HG03045 (cell line): ENCODE results near the gene MON2.
"Not testable (repeated sequence)": the region's sequence is repeated elsewhere in the genome, so short reads cannot be mapped to it uniquely, and the experiment has no call there.

ENCODE experiments used
- ATAC-seq: cut with Tn5 transposase; IDR thresholded peaks from one replicate; pipeline ENCODE4 v1.9.1; 2021; ENCODE audit warnings: mild to moderate bottlenecking, moderate library complexity; ENCODE audit not compliant: unreplicated experiment

MON2 gene, protein sequence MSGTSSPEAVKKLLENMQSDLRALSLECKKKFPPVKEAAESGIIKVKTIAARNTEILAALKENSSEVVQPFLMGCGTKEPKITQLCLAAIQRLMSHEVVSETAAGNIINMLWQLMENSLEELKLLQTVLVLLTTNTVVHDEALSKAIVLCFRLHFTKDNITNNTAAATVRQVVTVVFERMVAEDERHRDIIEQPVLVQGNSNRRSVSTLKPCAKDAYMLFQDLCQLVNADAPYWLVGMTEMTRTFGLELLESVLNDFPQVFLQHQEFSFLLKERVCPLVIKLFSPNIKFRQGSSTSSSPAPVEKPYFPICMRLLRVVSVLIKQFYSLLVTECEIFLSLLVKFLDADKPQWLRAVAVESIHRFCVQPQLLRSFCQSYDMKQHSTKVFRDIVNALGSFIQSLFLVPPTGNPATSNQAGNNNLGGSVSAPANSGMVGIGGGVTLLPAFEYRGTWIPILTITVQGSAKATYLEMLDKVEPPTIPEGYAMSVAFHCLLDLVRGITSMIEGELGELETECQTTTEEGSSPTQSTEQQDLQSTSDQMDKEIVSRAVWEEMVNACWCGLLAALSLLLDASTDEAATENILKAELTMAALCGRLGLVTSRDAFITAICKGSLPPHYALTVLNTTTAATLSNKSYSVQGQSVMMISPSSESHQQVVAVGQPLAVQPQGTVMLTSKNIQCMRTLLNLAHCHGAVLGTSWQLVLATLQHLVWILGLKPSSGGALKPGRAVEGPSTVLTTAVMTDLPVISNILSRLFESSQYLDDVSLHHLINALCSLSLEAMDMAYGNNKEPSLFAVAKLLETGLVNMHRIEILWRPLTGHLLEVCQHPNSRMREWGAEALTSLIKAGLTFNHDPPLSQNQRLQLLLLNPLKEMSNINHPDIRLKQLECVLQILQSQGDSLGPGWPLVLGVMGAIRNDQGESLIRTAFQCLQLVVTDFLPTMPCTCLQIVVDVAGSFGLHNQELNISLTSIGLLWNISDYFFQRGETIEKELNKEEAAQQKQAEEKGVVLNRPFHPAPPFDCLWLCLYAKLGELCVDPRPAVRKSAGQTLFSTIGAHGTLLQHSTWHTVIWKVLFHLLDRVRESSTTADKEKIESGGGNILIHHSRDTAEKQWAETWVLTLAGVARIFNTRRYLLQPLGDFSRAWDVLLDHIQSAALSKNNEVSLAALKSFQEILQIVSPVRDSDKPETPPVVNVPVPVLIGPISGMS (N-terminal part only)

DNA sequence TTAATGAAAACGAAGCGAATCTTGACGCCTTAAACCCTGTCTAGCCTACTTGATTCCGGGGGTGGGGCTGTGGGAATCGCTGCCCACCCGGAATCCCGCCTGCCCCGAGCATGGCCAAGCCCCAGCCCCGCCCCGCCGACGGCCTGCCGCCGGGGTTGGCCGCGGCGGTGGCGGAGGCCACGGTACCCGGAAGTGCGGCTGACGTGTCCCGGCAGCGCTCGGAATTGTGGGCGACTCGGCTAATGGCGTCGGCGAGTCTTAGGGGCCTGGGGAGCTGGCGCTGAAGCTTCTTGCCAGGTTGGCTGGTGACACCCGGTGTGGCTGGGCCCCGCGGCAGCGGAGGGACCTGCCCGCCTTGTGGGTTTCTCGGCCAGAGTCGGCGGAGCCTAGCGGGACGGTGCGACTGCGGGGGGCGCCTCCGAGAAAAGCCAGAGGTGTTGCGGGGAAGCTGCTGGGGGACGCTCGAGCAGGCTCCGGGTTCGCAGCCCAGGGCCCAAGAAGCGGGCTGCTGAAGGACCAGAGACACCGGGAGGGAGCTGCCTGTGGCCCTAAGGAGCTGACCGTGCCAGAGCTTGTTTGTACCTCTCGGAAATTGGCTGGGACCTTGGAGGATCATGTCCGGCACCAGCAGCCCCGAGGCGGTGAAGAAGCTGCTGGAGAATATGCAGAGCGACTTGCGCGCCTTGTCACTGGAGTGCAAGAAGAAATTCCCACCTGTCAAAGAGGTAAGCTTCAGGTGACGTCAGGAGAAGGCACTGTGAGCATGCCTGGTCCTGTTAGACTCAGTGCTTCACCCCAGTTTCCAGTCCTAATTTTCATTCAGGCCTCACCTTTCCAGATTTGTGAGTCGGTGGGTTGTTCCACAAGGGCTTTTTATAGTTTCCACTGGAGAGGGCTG, at the start of gene MON2:
Gene MON2 (plus strand): TSS at position 233 of the 898 bp plus-strand sequence. CDS start 382 bp downstream, at position 615.
- ATAC-seq, result peak; percentile 99

DNA sequence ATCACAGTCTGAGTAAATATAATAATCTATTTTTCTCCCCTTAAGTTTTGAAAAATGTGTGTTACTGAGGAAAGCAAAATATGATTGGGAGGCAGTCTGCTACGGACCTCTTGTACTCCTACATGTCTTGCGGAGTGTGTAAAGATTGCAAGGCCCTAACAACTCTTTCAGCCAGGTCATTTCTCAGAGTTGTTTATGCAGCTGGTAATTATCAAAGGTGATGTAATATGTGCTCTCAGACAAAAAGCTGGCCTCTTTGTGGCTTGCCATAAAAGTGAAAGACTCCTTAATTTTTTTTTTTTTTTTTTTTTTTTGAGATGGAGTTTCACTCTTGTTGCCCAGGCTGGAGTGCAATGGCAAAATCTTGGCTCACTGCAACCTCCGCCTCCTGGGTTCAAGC, 40.5 kb upstream of the MON2 start:
- no peak for ATAC-seq

DNA sequence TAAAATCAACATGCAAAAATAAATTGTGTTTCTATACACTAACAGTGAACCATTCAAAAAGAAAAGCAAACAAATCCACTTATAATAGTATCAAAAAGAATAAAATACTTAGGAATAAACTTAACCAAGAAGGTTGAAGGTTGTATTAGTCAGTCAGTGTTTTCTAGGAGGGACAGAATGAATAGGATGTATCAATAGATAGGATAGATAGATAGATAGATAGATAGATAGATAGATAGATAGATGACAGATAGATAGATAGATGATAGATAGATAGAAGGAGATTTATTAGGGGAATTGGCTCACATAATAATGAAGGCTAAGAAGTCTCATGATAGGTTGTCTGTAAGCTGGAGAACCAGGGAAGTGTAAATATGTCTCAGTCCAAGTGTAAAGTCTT, 37.2 kb upstream of the MON2 start:
- no peak for ATAC-seq

DNA sequence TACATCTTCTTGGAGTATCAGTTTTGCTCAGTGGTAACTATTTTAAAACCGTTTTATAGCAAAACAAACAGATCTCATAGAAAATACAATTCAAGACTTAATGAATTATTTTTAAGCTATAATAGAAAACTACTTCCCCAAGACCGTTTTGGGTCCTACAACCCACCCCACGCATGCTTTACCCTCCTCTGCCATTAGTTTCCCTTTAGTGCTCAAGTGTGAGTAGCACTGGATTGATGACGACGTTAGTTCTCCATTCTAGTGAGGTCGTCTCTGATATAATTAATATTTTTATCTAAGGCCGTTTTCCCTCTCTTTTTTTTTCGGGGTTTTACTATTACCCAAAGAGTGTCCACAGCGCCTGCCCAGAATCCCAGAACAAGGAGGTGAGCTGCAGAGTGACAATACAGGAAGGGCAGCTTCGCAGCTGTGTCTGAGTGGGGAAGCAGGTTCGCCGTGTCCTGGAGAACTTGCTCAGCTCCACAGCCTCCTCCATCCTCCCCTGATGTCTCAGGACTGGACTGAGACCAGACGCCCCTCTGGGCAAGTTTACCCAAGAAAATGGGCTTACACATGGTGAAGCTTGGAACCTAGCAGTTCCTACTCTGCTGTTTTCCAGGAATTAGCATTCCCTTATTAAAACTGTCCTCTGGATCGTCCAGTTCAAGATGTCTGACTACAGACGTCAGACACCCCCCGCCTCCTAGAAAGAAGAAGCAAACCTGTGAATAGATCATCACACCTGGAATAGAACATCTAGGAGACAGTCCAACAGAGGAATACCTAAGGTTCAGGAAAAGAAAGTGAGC, 31.9 kb upstream of the MON2 start:
- ATAC-seq, result no peak

DNA sequence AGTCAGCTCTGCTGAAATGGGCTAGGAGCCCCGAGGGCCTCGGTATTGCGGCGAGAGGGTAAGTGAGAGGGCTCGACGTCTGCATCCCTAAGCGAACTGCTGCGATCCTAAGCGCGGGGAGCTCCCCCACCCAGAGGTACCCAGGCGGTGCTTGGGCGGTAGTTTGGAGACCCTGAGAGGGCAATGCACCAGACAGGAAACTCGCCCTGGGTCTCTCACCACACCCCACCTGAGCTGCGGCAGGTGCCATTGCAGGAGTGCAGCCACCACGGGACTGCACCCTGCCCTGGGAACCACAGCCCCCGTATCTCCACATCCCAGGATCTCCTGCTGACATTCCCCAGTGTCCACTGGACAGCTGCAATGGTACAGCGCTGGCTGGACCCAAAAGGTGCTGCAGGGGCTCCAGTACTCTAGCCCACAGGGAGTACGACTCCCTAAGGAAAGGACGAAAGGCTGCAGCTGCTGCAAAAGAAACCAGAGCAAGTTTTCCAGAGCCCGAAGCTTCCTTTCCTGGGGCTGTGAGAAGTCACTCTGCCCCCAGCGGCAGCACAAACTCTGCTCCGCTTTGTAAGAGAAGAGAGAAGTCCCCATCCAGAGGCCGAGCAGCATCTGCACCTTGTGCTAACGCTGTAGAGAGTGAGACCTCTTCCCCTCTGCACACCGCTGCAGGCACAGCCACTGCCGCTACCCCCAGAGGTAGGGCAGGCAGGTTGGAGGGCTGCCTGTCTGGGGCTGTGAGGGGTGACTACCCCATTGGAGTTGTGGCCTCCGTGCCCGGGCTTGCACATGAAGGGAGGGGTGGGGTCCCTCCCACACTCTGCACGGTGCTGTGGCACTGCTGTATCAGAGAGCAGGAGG, 31.1 kb upstream of the MON2 start:
- ATAC-seq, result peak; percentile 75

DNA sequence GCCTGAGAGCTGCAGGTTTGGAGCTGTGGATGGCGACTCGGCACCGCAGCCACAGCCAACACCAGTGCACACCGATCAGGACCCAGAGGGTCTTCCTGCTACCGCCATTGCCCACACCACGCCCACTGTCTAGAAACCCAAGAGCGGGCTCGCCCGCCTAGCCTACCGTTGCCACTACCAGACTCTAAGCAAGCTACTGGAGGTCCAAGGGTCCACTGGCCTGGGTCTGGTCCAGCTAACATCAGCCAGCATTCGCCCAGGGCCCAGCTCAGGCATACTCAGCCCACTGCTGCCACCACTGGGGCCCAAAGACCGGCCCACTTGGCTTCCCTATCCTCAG, 30.5 kb upstream of the MON2 start:
- peak; percentile 38 for ATAC-seq

DNA sequence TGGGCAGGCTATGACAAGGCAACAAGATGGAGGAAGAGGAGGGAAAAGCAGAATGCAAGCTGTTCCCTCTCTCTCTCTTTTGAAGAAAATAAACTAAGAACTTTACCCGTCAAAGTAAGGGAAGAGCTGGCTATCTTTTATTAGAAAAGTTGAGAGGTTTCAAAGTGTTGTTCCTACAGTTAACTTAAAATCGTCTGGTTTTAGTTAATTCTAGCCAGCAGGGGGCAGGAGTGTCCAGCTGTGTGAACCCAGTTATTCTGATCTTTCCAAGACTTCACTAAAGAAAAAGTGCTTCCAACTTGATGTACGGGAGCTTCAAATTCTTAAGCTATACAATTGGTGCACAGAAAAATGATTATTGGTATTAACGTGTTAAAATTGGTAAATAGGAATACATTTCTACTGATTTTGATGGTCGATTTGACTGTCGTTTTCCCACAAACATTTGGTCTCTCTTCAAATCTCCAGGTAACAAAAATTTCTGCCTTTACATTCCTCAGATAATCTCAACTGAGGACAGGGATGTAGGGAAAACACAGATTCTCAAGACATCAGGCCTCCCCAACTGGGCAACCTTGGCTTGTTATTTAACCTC, 28.4 kb upstream of the MON2 start:
- no peak for ATAC-seq

DNA sequence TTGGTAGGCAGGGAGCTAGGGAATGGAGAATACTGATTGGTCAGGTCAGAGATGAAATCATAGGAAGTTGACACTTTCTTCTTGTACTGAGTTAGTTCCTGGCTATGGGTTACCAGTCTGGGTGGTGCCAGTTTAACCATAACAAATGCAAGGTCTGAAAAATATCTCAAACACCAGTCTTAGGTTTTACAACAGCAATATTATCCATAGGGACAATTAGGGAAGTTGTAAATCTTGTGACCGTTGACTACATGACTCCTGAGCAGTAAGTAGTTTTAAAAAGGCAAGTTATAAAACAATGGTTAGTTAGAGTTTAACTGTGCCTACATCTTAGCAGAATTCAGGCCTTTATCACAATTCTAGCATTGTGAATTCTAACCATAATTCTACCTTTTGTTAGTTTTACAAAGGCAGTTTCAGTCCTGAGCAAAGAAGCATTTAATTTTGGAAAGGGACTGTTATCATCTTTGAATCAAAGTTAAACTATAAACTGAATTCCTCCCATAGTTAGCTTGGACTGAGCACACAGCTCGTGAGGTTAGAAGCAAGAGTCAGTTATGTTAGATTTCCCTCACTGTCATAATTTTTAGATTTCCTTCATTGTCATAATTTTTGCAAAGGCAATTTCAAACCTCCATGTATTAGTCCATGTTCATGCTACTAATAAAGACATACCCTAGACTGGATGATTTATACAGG, 19.7 kb upstream of the MON2 start:
- no peak for ATAC-seq

DNA sequence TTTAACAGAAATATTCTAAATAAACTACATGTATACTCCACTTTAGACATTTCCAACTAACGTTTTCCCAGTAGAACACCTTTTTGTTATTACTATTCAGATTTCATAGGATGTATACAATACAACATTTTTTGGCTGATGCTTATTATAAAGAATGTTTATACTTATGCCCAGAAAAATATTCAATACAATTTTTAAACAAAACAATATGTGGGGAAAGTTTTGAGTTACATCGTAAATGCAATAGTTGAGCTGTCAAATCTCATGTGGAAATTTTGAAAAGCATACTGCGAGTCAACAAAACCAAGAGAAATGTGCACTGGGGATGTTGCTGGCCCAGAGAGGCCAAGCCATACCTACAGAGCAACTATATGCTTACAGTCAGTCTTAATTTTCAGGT, 18.2 kb upstream of the MON2 start:
- ATAC-seq, result no peak

DNA sequence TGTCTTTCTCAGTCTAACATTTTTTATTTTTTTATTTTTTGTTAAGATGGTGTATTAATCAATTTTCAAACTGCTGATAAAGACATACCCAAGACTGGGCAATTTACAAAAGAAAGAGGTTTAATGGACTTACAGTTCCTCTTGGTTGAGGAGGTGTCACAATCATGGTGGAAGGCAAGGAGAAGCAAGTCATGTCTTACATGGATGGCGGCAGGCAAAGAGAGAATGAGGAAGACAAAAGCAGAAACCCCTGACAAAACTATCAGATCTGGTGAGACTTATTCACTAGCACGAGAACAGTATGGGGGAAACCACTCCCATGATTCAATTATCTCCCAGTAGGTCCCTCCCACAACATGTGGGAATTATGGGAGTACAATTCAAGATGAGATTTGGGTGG, 11.2 kb upstream of the MON2 start:
- not testable (repeated sequence) for ATAC-seq

DNA sequence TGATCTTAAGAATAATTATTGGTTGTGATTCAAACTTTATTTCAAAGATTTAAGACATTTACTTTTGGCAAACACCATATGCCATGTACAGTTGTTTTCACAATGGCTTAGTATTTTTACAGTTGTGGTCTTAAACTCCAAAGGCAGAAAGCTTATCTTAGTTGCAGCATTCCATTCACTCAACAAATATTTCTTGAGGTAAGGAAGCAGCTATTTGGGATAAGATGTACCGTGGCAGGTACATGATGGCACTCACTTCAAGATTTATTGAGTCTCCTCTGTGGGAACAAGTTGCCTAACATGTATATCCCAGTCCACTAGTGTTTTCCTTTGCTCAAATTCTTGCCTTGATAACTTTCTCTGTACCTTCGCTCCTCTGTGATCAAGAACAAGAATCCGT, 8.0 kb upstream of the MON2 start:
- ATAC-seq, result no peak

DNA sequence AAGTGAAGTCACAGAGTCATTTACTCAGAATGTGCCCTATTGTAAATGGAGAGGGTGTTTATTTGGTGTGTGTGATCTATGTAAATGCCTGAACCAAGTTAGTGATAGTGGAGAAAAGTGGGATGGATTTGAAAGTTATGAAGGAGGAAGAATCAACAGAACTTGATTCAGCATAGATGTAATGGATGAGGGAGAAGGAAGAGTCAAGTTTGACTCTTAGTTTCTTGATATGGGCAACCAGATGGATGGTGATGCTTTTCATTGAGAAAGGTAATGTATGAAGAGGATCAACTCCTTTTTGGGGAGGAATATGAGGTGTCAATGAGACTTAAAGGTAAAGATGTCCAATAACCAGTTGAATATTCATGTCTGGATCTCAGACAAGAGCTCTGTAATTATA, 6.7 kb upstream of the MON2 start:
- no peak for ATAC-seq

DNA sequence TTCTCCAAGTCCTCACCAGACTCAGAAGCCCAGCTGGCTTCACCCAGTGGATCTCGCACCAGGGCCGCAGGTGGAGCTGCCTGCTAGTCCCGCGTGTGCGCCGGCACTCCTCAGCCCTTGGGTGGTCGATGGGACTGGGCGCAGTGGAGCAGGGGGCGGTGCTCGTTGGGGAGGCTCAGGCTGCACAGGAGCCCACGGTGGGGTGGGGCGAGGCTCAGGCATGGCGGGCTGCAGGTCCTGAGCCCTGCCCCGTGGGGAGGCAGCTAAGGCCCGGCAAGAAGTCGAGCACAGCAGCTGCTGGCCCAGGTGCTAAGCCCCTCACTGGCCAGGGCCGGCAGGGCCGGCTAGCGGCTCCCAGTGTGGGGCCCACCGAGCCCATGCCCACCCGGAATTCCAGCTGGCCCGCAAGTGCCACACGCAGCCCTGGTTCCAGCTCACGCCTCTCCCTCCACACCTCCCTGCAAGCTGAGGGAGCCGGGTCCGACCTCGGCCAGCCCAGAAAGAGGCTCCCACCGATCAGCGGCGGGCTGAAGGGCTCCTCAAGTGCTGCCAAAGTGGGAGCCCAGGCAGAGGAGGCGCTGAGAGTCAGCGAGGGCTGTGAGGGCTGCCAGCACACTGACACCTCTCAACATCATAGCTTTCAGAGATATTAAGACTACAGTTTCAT, 5.3 kb upstream of the MON2 start:
- ATAC-seq, result not testable (repeated sequence)

DNA sequence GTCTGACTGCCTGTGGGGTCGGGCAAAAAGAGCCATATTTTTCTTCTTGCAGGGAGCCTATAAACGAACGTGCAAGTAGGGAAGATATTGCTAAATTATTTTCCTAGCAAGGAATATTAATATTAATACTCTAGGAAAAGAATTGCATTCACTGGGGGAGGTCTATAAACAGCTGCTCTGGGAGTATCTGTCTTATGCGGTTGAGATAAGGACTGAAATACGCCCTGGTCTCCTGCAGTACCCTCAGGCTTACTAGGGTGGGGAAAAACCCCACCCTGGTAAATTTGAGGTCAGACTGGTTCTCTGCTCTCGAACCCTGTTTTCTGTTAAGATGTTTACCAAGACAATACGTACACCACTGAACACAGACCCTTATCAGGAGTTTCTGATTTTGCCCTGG, 3.4 kb upstream of the MON2 start:
- not testable (repeated sequence) for ATAC-seq

DNA sequence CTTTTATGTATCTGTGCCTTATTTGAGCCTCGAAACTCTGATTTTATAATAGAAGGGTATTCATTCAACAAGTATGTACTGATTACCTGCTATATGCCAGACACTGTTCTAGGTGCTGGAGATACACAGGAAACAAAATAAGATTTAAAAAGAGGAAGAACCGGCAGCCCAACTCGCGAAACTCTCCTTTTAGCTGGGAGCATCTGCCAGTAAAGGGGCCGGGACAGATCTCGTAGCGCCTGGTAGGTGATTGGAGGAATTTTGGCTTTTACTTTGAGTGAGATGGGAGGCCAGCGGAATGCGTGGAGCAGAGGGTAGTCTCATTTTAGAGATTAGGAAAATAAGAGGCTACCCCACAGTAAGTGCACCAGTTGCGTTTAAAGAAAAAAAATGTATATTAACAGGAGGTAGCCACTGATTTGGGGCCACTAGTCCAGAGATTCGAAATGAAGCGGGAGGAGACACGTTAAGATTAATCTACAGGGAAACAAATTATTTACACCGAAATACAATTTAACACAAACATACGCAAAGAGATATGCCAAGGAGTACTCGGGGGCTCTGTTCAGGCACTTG, 520 bp upstream of the MON2 start:
- peak; percentile 34 for ATAC-seq

DNA sequence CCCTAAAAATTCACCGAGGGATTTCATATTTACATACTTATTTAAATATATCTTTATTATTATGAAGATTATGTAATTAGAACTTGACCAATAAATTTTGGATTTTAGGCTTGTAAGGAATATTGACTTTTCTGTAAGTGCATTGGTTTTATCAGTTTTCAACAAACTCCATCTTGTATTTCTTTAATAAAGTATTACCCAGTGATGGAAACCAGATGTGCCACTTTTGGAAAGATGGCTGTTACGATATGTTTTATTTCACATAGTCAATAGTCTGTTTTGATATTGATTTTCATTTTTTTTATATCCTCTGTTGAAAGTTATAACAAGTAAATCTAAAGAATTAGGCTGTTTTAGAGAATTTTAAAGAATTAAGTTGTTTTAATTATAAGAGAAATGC, 1.8 kb downstream of the MON2 start:
- no peak for ATAC-seq

DNA sequence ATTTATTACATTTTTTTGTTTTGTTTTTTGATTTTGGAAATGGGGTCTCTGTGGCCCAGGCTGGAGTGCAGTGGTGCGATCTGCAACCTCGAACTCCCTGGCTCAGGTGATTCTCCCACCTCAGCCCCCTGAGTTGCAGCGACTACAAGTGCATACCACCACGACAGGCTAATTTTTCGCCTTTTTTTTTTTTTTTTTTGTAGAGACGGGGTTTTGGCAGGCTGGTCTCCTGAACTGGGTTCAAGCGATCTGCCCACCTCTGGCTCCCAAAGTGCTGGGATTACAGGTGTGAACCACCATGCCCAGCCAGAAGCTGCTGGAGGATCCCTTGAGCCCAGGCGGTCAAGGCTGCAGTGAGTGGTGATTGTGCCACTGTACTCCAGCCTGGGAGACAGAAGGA, 2.3 kb downstream of the MON2 start:
- no peak for ATAC-seq
